Stimulated activated CD8-positive, alpha-beta memory T cell treated with anti-CD3 and anti-CD28 coated beads, Interleukin-15, amount 100 ng/mL, for 1 hour (primary cell): ENCODE measurements around the gene HMG20B.

ENCODE experiments used
- DNase-seq: peaks from one replicate; pipeline ENCODE4 v3.0.0-alpha.2; 2020; ENCODE audit warnings: low read depth

The HMG20B gene

GRCh38 chr19:3537438-3538240 is 35.1 kb upstream of the HMG20B start:
- DNase-seq: no peak

- DNase-seq: no peak
Observed at GRCh38 chr19:3538258-3538929, 34.4 kb upstream of the HMG20B start.

- no peak for DNase-seq
Observed at GRCh38 chr19:3538965-3539755, 33.6 kb upstream of the HMG20B start, which contains the start of gene TEKTIP1. Gene TEKTIP1 (plus strand): TSS chr19:3539174. CDS start chr19:3539178, 4 bp downstream.

GRCh38 chr19:3539756-3540118 is 33.0 kb upstream of the HMG20B start:
- DNase-seq: no peak

- no peak for DNase-seq
Observed at GRCh38 chr19:3543150-3544057, 29.3 kb upstream of the HMG20B start.

- DNase-seq: no peak
Observed at GRCh38 chr19:3544058-3544376, 28.7 kb upstream of the HMG20B start.

- DNase-seq: peak; percentile 59
Observed at GRCh38 chr19:3544742-3545668, 27.7 kb upstream of the HMG20B start.

- DNase-seq: no peak
Observed at GRCh38 chr19:3545669-3546034, 27.1 kb upstream of the HMG20B start.

GRCh38 chr19:3546119-3546518 is 26.6 kb upstream of the HMG20B start:
- DNase-seq: no peak

- no peak for DNase-seq
Observed at GRCh38 chr19:3547301-3547731, 25.4 kb upstream of the HMG20B start.

- DNase-seq: no peak
Observed at GRCh38 chr19:3547767-3548282, 24.9 kb upstream of the HMG20B start.

- no peak for DNase-seq
Observed at GRCh38 chr19:3548606-3549005, 24.1 kb upstream of the HMG20B start.

GRCh38 chr19:3549816-3550215 is 22.9 kb upstream of the HMG20B start:
- no peak for DNase-seq

GRCh38 chr19:3550947-3551791 is 21.6 kb upstream of the HMG20B start:
- DNase-seq: no peak

- no peak for DNase-seq
Observed at GRCh38 chr19:3551792-3552095, 21.0 kb upstream of the HMG20B start.

GRCh38 chr19:3554254-3555083 is 18.3 kb upstream of the HMG20B start:
- no peak for DNase-seq

GRCh38 chr19:3555653-3556422 is 16.9 kb upstream of the HMG20B start:
- no peak for DNase-seq

GRCh38 chr19:3556423-3556977 is 16.2 kb upstream of the HMG20B start:
- no peak for DNase-seq
